ENCODE measurements around the gene ALOX5AP.

DNA sequence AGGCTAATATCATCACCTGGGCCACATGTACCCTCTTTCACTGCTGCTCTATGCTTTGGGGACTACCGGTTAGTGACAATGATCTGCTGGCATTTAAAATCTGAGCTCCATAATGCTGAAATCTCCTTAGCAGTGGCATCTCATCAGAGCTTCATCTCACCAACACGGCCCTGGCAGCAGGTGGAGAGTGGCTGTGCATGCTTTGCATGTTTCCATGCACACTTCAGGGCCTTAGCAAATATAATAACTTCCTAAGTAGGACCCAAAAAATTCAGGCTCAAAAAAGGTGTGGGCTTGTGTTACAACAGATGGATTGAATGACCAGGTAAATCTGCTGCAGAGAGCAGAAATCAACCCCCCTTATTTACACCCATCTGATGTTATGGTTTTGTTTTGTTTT is 55.2 kb downstream of the ALOX5AP start:
- TF ChIP-seq ARID2 (IDR thresholded peaks at IDR 0.05) (no peak), RCOR1 (IDR thresholded peaks at IDR 0.05; ENCODE audit: borderline replicate concordance in 1 of 2, low read depth in 2 of 2, low read length in 2 of 2) (no peak), ZC3H11A (IDR thresholded peaks at IDR 0.05; ENCODE audit: low read depth, low read length) (no peak), RFX5 (IDR thresholded peaks at IDR 0.05; ENCODE audit: low read depth, low read length) (no peak), ELF4 (CRISPR knock-in tag; IDR thresholded peaks at IDR 0.05) (no peak), STAT5A (IDR thresholded peaks at IDR 0.05; ENCODE audit: borderline replicate concordance, low read length) (no peak)
- TF ChIP-seq, protein P1, sequence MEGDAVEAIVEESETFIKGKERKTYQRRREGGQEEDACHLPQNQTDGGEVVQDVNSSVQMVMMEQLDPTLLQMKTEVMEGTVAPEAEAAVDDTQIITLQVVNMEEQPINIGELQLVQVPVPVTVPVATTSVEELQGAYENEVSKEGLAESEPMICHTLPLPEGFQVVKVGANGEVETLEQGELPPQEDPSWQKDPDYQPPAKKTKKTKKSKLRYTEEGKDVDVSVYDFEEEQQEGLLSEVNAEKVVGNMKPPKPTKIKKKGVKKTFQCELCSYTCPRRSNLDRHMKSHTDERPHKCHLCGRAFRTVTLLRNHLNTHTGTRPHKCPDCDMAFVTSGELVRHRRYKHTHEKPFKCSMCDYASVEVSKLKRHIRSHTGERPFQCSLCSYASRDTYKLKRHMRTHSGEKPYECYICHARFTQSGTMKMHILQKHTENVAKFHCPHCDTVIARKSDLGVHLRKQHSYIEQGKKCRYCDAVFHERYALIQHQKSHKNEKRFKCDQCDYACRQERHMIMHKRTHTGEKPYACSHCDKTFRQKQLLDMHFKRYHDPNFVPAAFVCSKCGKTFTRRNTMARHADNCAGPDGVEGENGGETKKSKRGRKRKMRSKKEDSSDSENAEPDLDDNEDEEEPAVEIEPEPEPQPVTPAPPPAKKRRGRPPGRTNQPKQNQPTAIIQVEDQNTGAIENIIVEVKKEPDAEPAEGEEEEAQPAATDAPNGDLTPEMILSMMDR (IDR thresholded peaks at IDR 0.05 in 2 of 3, conservative IDR thresholded peaks at IDR 0.05 in 1 of 3; ENCODE audit: insufficient read depth in 2 of 3, low read depth in 1 of 3, low read length in 3 of 3) = no peak
- TF ChIP-seq, protein P2, sequence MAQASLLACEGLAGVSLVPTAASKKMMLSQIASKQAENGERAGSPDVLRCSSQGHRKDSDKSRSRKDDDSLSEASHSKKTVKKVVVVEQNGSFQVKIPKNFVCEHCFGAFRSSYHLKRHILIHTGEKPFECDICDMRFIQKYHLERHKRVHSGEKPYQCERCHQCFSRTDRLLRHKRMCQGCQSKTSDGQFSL (CRISPR knock-in tag; IDR thresholded peaks at IDR 0.05) = no peak
- TF ChIP-seq, protein P2 (tag; IDR thresholded peaks at IDR 0.05) = no peak

Data from K562 (cell line).